ENCODE results near the gene NABP2.
"Not testable (repeated sequence)": the region's sequence is repeated elsewhere in the genome, so short reads cannot be mapped to it uniquely, and the experiment has no call there.

NABP2 gene

DNA sequence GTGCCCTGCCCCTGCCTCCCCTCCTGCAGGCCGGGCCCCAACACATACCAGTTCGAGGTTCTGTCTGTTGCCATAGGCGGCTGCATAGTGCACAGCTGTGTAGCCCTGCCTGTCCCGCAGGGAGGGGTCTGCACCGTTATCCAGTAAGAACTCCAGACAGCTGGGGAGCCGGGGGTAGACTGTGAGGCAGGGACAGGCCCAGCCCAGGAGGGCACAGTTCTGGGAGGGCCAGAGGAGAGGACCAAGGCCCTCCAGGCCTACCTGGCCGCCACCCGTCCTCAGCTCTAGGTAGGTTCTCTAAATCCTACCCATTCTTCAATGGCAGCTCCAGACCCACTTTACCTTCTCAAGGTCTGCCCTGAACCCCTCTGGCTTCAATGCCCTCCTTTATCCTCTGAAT is 24.6 kb downstream of the NABP2 start:
- no peak for DNase-seq

DNA sequence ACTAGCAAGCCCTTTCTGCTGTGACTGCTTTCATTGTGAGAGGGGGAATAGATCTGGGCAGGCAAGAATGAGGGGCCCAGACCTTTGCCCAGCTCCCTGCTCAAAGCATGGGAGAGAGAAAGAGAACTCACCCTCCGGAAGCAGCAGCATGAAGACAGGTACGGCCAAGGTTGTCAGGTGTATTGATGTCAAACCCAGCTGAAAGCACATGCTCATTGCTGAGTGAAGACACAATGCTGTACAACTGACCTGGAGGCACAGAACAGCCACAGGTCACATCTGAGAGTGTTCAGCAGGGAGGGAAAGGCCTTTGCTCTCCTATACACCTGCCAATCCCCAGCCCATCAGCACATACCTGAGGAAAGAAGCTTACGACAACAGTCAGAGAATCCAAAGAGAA is 28.5 kb downstream of the NABP2 start:
- no peak for DNase-seq

DNA sequence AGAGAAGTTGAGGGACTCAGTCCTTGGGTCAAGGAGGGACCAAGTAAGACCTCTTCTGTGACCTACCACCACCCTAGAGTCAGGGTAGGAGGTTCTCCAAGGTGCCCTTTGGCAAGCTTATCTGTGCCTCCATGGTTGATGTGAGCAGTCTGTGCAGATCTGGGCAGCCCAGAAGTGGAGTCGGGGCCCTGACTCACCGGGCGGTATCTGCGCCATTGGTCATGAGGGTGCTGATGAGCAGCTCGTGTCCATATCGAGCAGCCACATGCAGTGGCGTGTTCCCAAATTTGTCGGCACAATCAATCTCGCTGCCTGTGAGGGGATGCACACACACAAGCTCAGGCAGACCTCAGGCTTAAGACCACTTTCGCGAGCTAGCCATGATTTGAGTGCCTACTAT is 28.9 kb downstream of the NABP2 start:
- no peak for DNase-seq

DNA sequence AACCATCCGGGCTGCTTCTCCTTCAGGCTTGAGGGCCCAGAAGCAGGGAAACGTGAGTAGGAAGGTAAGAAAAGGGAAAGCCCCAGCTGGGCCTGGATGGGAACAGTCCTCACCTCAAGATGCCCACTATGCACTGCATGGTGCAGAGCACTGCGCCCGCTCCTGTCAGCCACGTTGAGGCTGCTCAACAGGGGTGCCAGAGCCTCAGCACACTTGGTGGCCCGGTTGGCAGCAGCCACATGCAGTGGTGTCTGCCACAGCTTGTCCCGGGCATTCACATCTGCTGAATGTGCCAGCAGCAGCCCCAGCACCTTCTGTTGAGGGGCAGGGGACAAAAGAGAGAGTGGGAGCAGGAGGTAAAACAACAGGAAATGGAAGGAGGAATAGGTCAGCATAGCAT is 31.5 kb downstream of the NABP2 start:
- DNase-seq, result no peak

DNA sequence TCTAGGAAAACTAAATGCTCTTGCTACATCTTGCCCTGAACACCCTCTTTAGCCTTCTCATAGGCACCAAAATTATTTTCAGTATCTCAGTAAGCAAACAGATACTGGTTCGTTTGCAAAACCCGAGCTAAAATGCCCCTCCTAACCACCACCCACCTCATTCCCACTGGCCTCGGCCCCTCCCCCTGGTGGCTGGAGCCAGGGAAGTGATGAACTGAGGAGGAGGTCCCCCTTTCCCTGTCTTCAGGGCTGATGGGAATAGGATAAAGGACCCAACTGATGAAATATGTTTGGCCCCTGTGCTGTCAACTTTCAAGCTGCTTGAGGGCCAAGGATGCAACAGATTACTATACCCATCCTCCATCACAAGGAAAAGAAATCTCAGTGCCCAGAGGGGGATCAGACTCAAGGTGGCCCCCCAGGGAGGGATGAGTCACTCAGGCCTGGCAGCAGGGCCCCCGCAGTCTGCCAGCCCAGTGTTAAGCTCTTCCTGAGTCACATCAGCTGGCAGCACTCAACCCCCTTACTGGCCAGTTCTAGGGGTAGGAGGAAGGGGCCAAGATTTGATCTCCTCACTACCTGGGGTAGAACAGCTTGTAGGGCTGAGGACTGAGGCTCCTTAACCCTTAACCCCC is 32.3 kb downstream of the NABP2 start:
- DNase-seq, result no peak

DNA sequence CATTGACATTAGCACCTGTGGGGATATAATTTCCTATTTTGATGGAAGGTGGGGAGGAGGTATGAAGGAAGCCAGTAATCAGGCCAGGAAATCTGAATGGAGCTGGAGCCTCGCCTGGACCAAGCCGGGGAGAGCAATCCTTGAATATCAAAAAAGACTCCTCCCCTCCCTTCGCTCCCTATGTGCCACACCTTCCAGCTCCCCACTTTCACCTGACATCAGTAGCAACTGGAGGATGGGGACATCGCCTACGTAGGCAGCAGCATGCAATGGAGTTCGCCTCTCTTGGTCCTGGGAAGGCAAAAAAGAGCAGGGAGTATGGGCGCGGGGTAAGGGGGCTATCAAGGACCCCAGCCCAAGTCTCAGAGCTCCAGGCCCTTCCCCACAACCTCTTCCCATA is 32.9 kb downstream of the NABP2 start:
- DNase-seq, result no peak

DNA sequence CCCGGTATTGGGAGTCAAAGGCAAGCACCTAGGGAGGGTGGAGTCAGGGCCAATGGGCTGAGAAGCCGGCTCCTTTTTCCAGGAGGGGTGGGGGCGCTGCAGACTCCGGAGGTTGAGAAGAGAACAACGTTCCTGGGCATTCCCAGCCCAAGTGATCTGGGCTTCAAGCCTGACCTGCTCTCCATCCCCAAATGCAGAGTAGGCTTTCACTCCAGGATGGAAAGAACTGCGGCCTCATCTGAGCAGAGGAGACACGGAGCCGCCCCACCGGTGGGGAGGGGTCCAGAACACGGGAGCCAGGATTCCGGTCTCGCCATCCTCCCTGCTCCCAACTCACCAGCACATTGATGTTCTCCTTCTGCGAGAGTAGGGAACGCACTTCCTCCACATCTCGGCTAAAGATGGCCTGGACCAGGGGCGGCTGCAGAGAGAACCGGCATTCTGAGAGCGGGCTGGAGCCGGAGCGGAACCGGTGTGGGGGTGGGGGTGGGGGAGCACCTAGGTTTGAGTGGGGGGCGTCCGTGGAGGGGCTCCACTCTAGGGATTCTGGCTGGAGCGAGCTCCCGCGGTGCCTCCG is 33.4 kb downstream of the NABP2 start:
- no peak for DNase-seq

DNA sequence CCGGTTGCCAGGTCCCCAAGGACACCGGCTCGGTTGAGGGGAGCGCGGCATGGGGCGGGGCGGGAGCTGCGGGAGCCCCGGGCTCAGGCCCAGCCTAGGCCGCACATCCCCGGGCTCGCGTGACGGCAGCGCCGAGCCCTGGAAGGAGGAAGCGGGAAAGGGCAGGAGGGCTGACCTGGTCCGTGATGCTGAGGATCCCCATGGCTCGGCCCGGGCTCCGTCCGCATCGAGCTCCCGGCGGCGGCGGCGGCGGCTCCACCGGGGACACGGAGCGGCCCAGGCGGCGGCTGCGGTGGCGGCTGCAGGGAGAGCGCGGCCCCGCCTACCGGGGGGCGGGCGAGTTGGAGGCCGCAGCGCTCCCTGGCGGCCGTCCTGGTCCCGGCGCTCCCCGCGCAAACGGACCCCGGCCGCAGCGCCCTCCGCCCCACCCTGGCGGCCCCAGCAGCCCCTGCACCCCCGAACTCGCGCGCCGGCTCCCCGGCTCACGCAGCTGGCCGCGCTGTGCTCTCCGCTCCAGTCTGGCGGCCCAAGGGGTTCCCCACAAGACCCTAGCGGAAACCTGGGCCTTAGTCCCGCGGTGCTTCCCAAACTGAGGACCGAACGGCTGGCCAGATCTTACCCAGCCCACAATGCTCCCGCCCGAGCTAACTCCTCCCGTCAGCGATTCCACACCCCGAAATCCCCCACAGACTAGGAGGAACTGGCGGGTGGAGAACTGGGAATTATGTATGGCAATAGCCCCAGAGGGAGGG is 34.1 kb downstream of the NABP2 start, which contains the start of gene ANKRD52:
Gene ANKRD52, minus strand, starts transcription at position 317 of the 752 bp plus-strand sequence. Its CDS starts 115 bp downstream, at position 202.
- peak; percentile 78 for DNase-seq

DNA sequence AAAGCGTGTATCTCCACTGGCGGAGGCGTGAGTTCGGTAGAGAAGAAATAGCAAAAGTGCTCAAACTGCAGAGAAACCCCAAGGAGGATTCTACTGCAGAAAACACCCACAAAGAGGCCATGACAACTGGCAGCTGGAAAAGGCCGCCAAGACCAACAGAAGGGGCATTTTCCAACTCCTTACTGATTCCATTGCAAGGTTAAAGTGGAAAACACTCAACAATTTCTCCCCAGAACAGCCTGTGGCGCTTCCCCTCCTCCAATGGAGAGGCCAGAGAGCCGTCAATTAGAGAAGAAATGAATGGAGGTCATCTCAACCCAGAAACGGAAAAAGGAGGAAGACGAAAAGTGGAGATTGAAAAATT is 34.7 kb downstream of the NABP2 start:
- no peak for DNase-seq

DNA sequence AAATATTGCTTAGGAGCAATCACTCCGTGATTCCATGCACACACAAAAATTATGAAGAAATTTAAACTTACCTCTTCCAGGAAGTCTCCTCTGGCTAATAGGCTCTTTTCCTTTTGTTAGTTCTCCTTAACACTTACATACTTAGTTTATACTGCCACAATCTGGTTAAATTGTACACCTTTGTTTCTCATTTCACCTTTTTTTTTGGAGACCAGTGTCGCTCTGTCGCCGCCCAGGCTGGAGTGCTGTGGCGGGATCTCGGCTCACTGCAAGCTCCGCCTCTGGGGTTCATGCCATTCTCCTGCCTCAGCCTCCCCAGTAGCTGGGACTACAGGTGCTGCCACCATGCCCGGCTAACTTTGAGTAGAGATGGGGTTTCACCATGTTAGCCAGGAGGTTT is 36.2 kb downstream of the NABP2 start:
- no peak for DNase-seq

DNA sequence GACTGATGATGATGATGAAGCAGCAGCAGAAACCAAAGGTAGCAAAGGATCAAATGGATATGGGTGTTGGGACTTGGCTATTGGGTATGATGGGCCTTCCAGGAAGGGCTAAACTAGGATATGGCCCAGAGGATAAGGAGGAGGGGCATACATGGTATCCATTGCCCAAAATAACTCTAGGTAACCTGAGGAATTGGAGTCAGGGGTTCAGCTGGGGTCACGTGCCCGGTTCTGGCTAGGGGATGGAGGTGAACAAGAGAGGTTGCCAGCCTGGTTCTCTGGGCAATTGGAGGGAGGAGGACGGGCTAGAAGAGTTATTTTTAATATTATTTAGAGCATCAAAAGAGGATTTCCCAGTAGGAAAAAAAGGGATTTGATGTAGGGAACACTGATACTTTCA is 36.8 kb downstream of the NABP2 start:
- DNase-seq, result no peak

DNA sequence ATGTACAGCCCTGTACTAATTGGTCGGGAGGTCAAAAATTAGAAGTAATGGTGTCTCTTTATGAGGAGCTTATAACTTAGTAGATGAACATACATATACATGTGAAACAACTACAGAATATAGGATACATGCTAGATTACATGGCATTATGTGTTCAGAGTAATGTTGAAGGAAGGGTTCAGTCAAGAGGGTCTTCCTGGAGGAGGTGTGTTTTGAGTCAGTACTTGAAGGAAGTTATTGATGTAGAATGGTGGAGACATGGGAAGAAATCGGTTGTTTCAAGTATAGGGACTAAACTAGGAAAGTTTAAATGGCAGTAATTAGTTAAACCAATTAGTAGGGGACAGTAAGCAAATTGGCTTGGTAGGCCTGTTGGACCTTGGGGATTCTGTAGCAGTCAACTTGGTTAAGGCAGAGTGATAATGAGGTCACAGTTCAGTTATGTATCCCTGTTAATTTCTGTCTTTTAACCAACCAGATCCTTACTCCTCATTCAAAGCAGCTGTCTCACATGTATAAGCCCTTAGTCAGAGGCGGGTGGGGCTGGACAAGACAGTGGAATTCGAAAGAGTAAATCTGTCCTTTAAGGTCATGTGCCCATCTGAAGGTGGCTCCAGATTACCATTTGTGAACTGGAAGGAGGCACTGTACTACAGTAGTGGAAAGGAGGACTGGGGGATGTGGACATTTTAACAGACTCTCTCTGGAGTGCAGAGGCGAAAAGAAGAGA is 37.5 kb downstream of the NABP2 start:
- no peak for DNase-seq

DNA sequence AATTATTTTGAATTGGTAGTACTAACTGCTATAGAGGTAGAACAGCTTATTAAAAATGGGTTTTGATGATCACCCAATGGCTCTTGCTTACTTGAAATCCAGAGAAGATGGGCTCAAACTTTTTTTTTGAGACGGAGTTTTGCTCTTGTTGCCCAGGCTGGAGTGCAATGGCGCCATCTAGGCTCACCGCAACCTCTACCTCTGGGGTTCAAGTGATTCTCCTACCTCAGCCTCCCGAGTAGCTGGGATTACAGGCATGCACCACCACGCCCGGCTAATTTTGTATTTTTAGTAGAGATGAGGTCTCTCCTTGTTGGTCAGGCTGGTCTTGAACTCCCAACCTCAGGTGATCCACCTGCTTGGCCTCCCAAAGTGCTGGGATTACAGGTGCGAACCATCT is 38.8 kb downstream of the NABP2 start:
- not testable (repeated sequence) for DNase-seq

DNA sequence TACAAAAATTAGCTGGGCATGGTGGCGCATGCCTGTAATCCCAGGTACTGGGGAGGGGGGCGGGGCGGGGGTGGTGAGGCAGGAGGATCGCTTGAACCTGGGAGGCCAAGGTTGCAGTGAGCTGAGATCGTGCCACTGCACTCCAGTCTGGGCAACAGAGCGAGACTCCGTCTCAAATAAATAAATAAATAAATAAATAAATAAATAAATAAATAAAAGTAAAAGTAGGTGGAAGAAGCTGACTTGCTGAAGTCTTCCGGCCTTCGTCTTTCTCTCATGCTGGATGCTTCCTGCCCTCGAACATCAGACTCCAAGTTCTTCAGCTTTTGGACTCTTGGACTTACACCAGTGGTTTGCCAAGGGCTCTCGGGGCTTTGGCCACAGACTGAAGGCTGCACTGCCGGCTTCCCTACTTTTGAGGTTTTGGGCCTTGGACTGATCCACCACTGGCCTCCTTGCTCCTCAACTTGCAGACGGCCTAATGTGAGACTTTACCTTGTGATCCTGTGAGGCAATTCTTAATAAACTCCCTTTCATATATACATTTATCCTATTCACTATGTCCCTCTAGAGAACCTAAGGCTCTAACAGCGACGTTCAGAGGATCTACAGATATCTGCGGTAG is 42.0 kb downstream of the NABP2 start:
- not testable (repeated sequence) for DNase-seq

DNA sequence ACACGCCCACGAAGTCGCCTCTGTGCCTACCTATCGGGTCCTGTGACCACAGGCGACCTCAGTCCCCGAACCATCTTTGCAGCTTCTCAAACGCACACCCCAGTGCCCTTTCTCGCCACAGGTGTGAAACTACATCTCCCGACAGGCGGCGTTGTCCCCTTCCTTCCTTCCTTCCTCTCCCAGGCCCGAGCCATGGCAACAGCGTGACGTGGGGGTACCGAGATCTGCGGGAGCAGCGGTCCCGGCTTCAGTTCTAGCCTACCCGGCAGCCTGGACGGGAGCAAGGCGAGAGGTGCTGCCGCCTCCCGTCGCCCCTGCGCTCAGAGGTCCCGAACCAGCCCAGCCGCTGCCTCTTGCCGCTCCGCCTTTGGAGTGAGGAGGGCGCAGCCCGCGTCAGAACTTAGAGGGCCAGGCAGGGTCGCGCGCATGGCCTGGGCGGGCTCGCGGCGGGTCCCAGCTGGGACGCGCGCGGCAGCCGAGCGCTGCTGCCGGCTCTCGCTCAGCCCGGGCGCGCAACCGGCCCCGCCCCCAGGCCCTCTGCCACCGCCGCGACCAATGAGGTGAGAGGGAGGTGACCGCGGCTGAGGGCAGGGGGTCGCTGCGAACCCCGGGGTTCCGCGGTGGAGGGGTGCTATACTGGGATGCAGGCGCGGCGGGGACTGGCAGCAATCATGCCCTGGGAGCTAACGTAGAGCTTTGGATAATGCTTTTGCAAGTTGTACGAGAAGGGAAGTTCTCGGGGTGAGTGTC is 42.7 kb downstream of the NABP2 start, which contains the start of gene COQ10A:
Gene COQ10A, plus strand, starts transcription at position 250 of the 750 bp plus-strand sequence. Its CDS starts 177 bp downstream, at position 427.
- peak; percentile 79 for DNase-seq

DNA sequence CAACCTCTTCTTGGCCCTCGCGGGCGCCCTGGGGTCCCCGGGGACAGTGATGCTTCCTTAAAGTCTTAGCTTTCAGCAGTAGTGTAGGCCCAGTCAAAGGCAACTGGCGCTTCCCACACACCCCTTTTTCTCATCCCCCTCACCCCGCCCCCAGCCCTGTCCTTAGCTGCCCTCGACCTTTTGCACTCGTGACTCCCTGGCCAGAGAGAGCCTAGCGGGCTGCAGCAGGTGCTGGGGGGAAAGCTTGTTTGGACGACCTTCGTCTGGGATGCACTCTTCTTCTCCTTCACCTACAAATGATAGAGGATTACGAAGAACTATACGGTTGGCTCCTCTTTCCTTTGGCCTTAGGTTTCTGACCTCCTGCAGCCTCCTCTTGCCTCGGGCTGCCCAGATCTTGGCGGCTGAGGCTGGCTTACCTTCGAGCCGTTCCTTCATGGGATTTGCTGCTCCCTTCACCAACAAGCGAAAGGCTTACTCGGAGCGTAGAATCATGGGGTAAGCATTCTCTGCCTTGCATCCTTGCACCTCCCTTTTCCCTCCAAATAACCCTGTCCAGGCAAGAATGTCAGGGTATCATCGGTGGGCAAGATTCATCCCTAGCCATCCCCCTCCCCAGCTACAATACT is 43.4 kb downstream of the NABP2 start:
- no peak for DNase-seq

DNA sequence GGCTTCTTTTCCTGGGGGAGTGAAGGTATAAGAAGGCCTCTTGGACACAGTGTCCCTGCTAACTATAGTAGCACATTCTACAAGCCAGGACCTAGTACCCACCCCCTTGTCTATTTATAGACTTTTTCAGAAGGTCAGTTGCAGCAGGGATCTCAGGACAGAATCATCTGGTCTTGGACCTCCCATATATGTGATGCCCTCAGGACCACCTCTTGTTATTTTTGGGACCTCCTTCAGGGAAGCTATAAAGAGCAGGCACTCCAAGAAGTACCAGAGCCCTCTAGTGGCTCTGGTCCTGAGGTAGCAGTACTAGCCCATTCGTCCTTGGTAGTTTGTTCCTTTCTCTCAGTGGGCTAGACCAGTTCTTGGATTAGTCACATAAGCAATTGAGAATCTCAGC is 46.9 kb downstream of the NABP2 start:
- no peak for DNase-seq

DNA sequence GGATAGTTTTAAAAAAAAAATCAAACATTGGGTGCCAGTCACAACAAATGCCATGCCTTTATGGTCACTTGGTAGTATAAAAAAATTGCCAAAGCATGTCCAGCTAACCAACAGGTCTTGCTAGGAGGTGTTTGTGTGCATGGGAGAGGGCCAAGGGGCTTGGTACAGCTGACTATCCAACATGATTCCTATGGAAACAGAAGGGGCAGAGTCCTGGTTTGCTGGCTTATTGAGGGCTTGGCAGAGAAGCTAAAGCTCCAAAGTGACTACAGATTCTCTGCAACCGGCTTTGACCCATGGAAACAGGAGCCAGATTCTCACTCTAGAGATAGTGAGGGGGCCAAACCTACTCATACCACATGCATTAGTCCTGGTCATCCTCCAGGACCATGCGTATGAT is 48.3 kb downstream of the NABP2 start:
- DNase-seq, result not testable (repeated sequence)

DNA sequence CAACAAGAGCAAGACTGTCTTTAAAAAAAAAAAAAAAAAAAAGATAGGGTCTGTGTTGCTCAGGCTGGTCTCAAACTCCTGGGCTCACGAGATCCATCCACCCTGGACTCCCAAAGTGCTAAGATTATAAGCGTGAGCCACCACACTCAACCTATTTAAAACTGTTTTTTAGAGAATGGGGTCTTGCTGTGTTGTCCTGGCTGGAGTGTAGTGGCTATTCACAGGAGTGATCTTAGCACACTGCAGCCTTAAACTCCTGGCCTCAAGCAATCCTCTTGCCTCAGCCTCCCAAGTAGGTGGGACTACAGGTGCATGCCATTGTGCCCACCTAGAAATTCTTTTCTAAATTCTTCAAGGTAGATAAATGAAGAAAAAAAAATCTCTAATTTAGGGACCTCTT is 50.2 kb downstream of the NABP2 start:
- no peak for DNase-seq

DNA sequence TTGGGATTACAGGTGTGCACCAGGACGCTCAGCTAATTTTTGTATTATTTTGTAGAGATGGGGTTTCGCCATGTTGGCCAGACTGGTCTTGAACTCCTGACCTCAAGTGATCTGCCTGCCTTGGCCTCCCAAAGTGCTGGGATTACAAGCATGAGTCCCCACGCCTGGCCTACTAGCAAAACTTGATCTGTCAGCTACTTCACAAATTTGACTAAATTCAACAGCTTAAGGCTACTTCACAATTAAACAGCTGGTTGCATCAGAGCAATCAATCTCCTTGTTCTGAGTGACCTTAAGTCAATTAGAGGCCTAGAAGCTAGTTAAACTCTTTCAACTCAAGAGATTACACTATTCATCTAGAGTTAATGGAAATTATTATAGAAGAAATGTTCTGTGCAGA is 54.8 kb downstream of the NABP2 start:
- no peak for DNase-seq

All from GDM1 (cell line).